D721Med (cell line): ENCODE data around the gene HOXD11.

Experiments
- DNase-seq: peaks from one replicate; pipeline ENCODE4 v3.0.0; 2011; ENCODE audit warnings: low spot score; ENCODE audit not compliant: insufficient read length
- FAIRE-seq: peaks from 2 replicates; lab custom pipeline; 2011; peaks lifted over from hg19 to GRCh38; lab: Jason Lieb, UNC
- TF ChIP-seq, protein P1 (sequence below): IDR thresholded peaks from 2 replicates; pipeline ENCODE4 v1.5.1; 2012; ENCODE audit warnings: mild to moderate bottlenecking, control low read depth; ENCODE audit not compliant: insufficient read depth; ENCODE audit errors: missing control alignments

Gene HOXD11

DNA sequence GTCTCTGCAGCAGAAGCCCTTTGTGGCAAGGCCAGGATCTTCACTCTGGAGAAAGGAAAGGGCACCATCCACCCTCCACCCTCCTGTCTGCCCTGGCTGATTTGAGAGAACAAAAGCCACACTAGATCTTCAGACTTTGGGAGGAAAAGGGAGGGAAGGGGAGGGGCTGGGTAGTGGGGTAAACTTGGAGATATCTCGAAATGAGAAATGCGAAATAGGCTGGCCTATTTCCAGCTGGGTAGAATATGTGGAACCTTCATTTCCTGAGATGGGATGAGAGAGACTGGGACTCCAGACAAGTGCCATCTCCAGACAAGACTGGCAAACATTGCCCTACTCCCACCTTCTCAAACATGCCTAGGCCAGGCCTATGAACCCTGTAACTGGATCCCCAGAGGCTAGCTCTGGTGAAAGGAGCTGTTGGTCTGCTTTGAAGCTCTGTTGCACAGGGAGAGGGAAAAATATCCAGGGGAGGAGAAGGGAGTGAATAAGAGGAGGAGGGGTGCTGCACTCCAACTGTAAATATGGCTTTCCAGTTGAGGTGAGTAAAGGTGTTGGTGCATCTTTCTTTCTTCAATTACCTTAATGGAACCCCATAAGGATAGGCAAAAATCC lies 5.8 kb upstream of the HOXD11 start:
- no peak for FAIRE-seq
- TF ChIP-seq, protein P1, sequence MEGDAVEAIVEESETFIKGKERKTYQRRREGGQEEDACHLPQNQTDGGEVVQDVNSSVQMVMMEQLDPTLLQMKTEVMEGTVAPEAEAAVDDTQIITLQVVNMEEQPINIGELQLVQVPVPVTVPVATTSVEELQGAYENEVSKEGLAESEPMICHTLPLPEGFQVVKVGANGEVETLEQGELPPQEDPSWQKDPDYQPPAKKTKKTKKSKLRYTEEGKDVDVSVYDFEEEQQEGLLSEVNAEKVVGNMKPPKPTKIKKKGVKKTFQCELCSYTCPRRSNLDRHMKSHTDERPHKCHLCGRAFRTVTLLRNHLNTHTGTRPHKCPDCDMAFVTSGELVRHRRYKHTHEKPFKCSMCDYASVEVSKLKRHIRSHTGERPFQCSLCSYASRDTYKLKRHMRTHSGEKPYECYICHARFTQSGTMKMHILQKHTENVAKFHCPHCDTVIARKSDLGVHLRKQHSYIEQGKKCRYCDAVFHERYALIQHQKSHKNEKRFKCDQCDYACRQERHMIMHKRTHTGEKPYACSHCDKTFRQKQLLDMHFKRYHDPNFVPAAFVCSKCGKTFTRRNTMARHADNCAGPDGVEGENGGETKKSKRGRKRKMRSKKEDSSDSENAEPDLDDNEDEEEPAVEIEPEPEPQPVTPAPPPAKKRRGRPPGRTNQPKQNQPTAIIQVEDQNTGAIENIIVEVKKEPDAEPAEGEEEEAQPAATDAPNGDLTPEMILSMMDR, result no peak
- DNase-seq, result no peak

DNA sequence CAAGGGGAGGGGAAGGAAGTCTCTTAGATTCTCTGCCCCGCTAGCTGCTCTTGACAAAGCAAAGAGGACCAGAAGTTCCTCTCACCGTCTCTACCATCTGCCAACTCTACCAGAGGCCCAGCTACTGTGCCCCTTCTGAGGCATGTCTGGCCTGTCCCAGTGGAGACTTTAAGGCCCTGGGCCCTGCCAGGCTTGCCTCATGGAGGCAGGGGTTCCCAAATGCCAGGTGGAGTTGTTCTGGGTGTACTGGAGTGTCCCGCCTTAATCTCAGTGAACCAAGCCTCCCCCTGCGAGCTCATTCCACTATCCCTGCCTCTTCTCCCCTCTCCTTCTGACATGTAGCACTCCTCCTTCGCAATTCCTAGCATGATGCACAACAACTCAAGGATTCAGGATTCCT lies 5.2 kb upstream of the HOXD11 start:
- FAIRE-seq (no peak), DNase-seq (no peak)
- TF ChIP-seq, protein P1, result no peak

DNA sequence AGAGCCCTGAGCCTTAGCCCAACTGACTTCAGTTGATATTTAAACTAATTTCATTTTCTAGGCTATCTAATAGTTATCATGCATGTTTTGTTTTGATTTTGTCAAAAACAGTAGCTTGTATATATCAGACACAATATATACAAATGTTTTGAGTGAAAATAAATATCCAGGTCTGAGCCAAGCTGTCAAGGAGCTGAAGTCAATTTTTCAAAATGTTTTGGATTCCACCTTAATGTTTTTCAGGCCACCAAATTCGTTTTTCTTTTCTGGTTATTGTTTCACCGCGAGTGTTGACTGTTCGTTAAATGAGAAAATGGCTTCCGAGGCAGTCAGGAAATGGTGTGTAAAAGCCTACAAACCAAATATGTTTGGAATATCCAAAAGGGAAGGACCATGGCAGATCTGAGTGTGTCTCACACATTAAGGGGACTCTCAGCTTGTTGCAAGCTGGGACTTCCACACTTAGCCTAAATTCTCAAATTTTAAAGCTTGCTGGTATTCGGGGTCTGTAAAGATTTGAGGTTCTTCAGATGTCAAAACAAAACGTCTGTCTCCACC lies 4.7 kb upstream of the HOXD11 start:
- FAIRE-seq (no peak), DNase-seq (no peak)
- TF ChIP-seq, protein P1, result no peak

DNA sequence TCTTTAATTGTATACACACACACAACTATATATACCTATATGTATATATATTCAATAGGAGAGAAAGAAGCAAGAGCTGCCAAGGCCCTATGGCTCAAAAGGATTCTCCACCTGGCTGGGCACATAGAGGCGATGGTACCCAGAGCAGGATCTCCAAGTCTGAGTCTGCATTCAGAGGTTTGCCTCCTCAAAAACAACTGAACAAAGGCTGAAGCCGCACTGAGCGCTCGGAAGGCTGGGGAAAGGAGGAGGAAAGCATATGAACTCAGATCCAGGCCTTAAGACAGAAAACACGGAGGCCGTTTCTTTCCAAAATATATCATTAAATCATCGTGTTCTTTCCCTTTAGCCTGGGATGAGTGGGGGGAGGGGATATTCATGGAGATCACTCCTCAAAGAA lies 3.9 kb upstream of the HOXD11 start:
- no peak for FAIRE-seq
- DNase-seq, result no peak

DNA sequence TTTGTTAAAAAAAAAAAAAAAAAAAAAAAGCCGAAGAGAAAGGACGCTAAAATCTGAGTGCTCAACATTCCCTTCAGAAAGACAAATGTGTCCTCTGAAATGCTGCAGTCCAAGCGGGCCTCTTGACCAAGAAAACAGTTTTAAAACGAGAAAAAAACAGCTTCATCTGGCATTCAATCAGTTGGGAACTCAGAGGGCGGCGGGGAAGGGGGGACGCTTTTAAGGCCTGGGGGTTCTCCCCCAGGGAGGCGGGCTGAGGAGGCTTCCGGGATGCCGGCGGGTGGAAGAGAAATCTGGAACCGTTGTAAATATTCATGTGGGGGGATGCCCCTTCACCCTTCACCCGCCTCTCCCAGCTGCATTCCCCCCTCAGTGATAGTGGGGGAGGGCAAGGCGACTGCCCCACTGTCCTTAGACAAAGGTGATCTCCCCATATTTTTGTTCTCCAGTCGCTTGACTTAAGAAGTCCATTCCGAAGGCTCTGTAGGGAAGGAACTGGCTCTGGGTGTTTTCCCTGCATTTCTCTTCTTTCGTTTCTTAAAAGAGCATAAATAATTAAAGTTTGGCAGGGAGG lies 3.3 kb upstream of the HOXD11 start:
- DNase-seq (no peak), FAIRE-seq (no peak)
- TF ChIP-seq, protein P1, result no peak

More for the DNA sequence above, 3.9 kb upstream of the HOXD11 start:
- TF ChIP-seq, protein P1, result no peak

DNA sequence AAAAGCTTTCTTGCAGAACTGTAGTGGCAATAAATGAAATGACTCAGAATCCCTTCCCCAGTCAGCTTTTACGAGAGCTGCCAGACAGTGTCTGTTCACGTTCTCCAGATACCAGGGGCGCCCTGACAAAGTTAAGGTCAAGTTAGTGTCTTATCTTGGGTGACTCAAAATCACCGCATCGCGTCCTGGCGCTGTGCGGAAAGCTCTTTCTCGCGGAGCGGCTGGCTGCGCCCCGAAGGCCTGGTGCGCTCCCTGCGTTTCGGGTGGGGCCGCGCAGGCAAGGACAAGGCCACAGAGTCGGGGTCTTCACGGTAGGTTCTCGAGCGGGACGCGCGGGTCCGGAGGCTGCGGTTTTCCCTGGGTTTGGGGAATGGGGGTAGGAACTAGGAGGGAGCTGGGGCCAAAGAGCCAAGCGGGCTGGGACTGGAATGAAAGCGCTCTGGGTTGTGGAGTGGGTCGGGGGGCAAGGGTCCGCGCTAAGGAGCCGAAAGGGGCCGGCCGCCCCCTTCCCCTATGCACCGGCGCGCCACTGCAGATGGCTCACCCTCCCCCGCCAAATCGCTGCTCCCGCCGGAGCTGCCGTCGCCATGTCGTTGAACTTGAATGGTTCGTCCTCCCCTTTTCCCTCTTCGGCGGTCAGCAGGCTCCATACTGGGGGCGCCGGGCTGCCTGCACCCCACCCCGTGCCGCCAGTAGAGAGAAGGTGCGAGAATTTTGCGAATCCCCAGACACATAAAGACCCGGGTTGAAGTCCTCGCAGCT lies 2.6 kb upstream of the HOXD11 start:
- FAIRE-seq (no peak), DNase-seq (no peak)
- TF ChIP-seq, protein P1, result no peak
